WTC11 (cell line): Measurements from ENCODE around the gene CYRIA. TPM values are rescaled to one million over a fixed set of nuclear protein-coding genes. Genes with fewer than 3 reads are reported as not detected.

Experiments
- ATAC-seq: fragments of 200-7000 bp; cut with Tn5 transposase; 2 replicates; pipeline ENCODE4 v1.10.0; 2021; ENCODE audit warnings: mild to moderate bottlenecking, moderate library complexity
- CTCF ChIA-PET: fragments of 300-600 bp; sonication (Branson Sonifier 250); formaldehyde crosslinking; loops from one replicate; lab custom pipeline; 2021; ENCODE audit warnings: antibody characterized with exemption; lab: Charles Lee
- POLR2A ChIA-PET: fragments of 350-600 bp; sonication (Branson Sonifier 250); formaldehyde crosslinking; loops from one replicate; lab custom pipeline; 2021; ENCODE audit warnings: antibody characterized with exemption; lab: Charles Lee
- DNase-seq: peaks from one replicate; pipeline ENCODE4 v3.0.0; 2021; ENCODE audit warnings: low spot score
- H3K27ac Mint-ChIP-seq: 2 replicates; pipeline ENCODE4 v1.8.0; 2021; ENCODE audit warnings: mixed read lengths
- H3K27me3 Mint-ChIP-seq: 2 replicates; pipeline ENCODE4 v1.8.0; 2021; ENCODE audit warnings: low read depth, mild to moderate bottlenecking, moderate library complexity, mixed read lengths
- H3K36me3 Mint-ChIP-seq: 2 replicates; pipeline ENCODE4 v1.8.0; 2021; ENCODE audit warnings: mixed read lengths
- H3K4me1 Mint-ChIP-seq: 2 replicates; pipeline ENCODE4 v1.8.0; 2022; ENCODE audit warnings: mixed read lengths
- H3K4me3 Mint-ChIP-seq: 2 replicates; pipeline ENCODE4 v1.8.0; 2021; ENCODE audit warnings: mild to moderate bottlenecking, moderate library complexity, mixed read lengths
- H3K9me3 Mint-ChIP-seq: 2 replicates; pipeline ENCODE4 v1.8.0; 2021; ENCODE audit warnings: mixed read lengths
- AFF4 ChIP-seq: sonication (generic); formaldehyde crosslinking; IDR thresholded peaks from 2 replicates; pipeline ENCODE4 v1.8.1; 2023; ENCODE audit warnings: mild to moderate bottlenecking, missing genetic modification reagents, borderline replicate concordance
- AR ChIP-seq: fragments of 250-450 bp; sonication (Bioruptor Pico); IDR thresholded peaks from 2 replicates; pipeline ENCODE4 v1.9.0; 2021; ENCODE audit warnings: mild to moderate bottlenecking
- ATF1 ChIP-seq: sonication (generic); formaldehyde crosslinking; IDR thresholded peaks from 2 replicates; pipeline ENCODE4 v1.8.1; 2023; ENCODE audit warnings: mild to moderate bottlenecking, moderate library complexity, missing genetic modification reagents
- FOXP1 ChIP-seq: sonication (generic); formaldehyde crosslinking; IDR thresholded peaks from 2 replicates; pipeline ENCODE4 v1.8.0; 2022; ENCODE audit warnings: missing genetic modification reagents, mild to moderate bottlenecking, moderate library complexity, borderline replicate concordance
- IRF2 ChIP-seq: sonication (generic); formaldehyde crosslinking; IDR thresholded peaks from 2 replicates; pipeline ENCODE4 v1.8.0; 2022; ENCODE audit warnings: low read depth, missing genetic modification reagents, borderline replicate concordance
- KAT7 ChIP-seq: sonication (generic); formaldehyde crosslinking; IDR thresholded peaks from 2 replicates; pipeline ENCODE4 v1.8.1; 2023; ENCODE audit warnings: missing genetic modification reagents, mild to moderate bottlenecking, borderline replicate concordance
- NR1H2 ChIP-seq: sonication (generic); formaldehyde crosslinking; IDR thresholded peaks from 2 replicates; pipeline ENCODE4 v1.9.0; 2021; ENCODE audit warnings: mild to moderate bottlenecking, moderate library complexity, missing genetic modification reagents
- NR3C1 ChIP-seq: sonication (generic); formaldehyde crosslinking; conservative IDR thresholded peaks from 2 replicates; pipeline ENCODE4 v1.8.1; 2023; ENCODE audit warnings: low read depth, mild to moderate bottlenecking, missing genetic modification reagents
- TEAD1 ChIP-seq: sonication (generic); formaldehyde crosslinking; IDR thresholded peaks from 2 replicates; pipeline ENCODE4 v1.8.0; 2022; ENCODE audit warnings: mild to moderate bottlenecking, missing genetic modification reagents
- USF1 ChIP-seq: sonication (generic); formaldehyde crosslinking; IDR thresholded peaks from 2 replicates; pipeline ENCODE4 v1.8.0; 2022; ENCODE audit warnings: mild to moderate bottlenecking, missing genetic modification reagents
- USF2 ChIP-seq: sonication (generic); formaldehyde crosslinking; IDR thresholded peaks from 2 replicates; pipeline ENCODE4 v1.8.1; 2023; ENCODE audit warnings: mild to moderate bottlenecking, missing genetic modification reagents, moderate library complexity
- ZNF317 ChIP-seq: sonication (generic); formaldehyde crosslinking; IDR thresholded peaks from 2 replicates; pipeline ENCODE4 v1.8.1; 2023; ENCODE audit warnings: low read depth, mild to moderate bottlenecking, moderate library complexity, missing genetic modification reagents, borderline replicate concordance
- ZNF423 ChIP-seq: fragments of 250-450 bp; sonication (Bioruptor Pico); IDR thresholded peaks from 2 replicates; pipeline ENCODE4 v2.1.2; 2022; ENCODE audit warnings: mild to moderate bottlenecking, moderate library complexity
- total RNA-seq: library from RNA; stranded (reverse); gene quantifications from 3 replicates; pipeline ENCODE4 v1.2.3, GENCODE V29; 2021

Gene CYRIA
- total RNA-seq, 1 experiment from 2014 or later: 8.3 TPM

GRCh38 chr2:16675781-16676180 lies 10.1 kb upstream of the CYRIA start:
- no peak overlapping the region for H3K27ac Mint-ChIP-seq
- POLR2A ChIA-PET: no interaction called here
- DNase-seq (no peak), ATAC-seq (peak; percentile 51; the same call in 1 of the 2 replicates)
- no peak for TF ChIP-seq FOXP1
- TF ChIP-seq USF1 (CRISPR knock-in tag): peak; percentile 83
- no peak for TF ChIP-seq NR1H2 (CRISPR knock-in tag)
- TF ChIP-seq AR (CRISPR knock-in tag): no peak
- TF ChIP-seq USF2 (CRISPR knock-in tag): peak; percentile 89
- CTCF ChIA-PET: no interaction called here
- peaks cover 26% of the 10 kb centered on the region for H3K9me3 Mint-ChIP-seq
- peaks cover 11% of the 10 kb centered on the region for H3K36me3 Mint-ChIP-seq
- no peak overlapping the region for H3K4me3 Mint-ChIP-seq
- H3K27me3 Mint-ChIP-seq: peaks cover 11% of the 10 kb centered on the region
- H3K4me1 Mint-ChIP-seq: no peaks in the 10 kb centered on the region

GRCh38 chr2:16674154-16674553 lies 8.5 kb upstream of the CYRIA start:
- Mint-ChIP-seq H3K27ac (no peak overlapping the region), H3K27me3 (peaks cover 10% of the 10 kb centered on the region; the same call in 1 of the 2 replicates)
- DNase-seq (no peak), ATAC-seq (no peak)
- CTCF ChIA-PET: no interaction called here
- no peak for TF ChIP-seq IRF2 (CRISPR knock-in tag)
- TF ChIP-seq, all 79 proteins: peak for 0
- Mint-ChIP-seq H3K9me3 (peaks cover 26% of the 10 kb centered on the region), H3K36me3 (peaks cover 11% of the 10 kb centered on the region), H3K4me3 (no peak overlapping the region), H3K4me1 (no peaks in the 10 kb centered on the region)
- POLR2A ChIA-PET: no interaction called here

GRCh38 chr2:16671760-16672159 lies 6.1 kb upstream of the CYRIA start:
- DNase-seq (no peak), ATAC-seq (no peak)
- ChIA-PET POLR2A (no interaction called here), CTCF (no interaction called here)
- Mint-ChIP-seq H3K36me3 (no peaks in the 10 kb centered on the region), H3K4me3 (no peak overlapping the region), H3K4me1 (peaks cover 8% of the 10 kb centered on the region), H3K9me3 (peaks cover 9% of the 10 kb centered on the region), H3K27ac (no peak overlapping the region), H3K27me3 (peaks cover 2% of the 10 kb centered on the region; the same call in 1 of the 2 replicates)
- TF ChIP-seq TEAD1 (CRISPR knock-in tag): no peak
- TF ChIP-seq ZNF317 (CRISPR knock-in tag): no peak
- TF ChIP-seq ZNF423: no peak
- no peak for TF ChIP-seq NR1H2 (CRISPR knock-in tag)
- no peak for TF ChIP-seq AFF4 (CRISPR knock-in tag)
- no peak for TF ChIP-seq ATF1 (CRISPR knock-in tag)
- no peak for TF ChIP-seq KAT7 (CRISPR knock-in tag)
- TF ChIP-seq NR3C1 (CRISPR knock-in tag): no peak
